Activated CD4-positive, alpha-beta T cell treated with anti-CD3 and anti-CD28 coated beads for 4 hours (primary cell): ENCODE data around the gene TAL1.

Source experiments
- DNase-seq, 2 donors: peaks; one replicate each; pipeline ENCODE4 v3.0.0-alpha.2; 2020

Gene TAL1

DNA sequence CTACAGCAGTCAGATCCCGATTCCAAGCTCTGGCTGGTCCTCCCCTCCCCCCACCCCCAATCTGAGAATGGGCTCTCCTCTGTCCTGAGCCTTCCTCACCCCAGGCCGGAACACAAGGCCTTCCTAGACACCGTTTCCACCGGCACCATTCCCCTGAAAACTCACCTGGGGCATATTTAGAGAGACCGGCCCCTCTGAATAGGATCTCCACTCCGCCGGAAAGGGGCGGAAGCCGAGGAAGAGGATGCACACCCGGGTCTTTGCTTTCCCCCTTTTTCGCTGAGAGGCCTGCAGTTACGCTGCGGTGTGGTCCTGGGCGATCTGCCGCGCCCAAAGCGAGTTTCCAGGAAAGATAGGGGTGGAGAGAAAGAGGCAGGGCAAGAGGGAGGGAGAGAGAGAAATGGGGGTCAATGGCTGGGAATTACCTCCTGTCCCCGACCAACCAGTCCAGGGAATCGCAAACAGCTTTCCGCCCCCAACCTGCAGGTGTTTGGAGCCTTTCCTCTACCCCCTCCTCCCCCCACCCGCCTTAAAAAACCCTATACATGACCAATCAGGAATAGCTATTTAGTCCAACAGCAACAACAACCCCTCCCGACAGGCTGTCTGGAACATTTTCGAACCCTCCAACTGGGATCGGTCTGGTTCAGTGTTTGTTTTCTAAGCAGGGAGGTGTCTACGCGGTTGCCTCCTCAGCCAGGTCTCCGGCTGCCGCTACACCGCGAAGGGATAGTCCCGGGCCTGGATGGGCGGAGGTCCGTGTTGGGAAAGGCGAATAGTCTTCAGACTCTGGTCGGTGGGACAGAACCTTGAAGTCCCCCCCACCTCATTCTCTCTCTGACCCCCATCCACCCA is 2.8 kb downstream of the TAL1 start:
- DNase-seq = no peak

DNA sequence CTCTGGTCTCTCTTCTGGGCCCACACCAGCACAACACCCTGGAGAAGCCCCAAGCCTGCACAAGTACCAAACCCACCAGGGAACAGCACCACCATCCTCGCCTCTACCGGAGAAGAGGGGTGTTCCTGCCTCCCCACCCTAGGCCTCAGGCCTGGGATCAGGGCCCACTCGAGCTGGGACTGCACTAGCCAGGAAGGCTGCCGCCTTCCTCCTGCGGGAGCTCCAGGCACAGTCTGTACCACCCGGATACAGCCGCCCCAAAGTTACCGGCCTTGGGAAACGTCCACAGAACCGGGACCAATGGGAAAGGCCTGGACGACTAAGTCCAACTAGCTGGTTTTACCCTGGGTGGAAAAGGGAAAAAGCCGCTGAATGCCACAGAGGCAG is 3.4 kb downstream of the TAL1 start:
- DNase-seq = no peak

DNA sequence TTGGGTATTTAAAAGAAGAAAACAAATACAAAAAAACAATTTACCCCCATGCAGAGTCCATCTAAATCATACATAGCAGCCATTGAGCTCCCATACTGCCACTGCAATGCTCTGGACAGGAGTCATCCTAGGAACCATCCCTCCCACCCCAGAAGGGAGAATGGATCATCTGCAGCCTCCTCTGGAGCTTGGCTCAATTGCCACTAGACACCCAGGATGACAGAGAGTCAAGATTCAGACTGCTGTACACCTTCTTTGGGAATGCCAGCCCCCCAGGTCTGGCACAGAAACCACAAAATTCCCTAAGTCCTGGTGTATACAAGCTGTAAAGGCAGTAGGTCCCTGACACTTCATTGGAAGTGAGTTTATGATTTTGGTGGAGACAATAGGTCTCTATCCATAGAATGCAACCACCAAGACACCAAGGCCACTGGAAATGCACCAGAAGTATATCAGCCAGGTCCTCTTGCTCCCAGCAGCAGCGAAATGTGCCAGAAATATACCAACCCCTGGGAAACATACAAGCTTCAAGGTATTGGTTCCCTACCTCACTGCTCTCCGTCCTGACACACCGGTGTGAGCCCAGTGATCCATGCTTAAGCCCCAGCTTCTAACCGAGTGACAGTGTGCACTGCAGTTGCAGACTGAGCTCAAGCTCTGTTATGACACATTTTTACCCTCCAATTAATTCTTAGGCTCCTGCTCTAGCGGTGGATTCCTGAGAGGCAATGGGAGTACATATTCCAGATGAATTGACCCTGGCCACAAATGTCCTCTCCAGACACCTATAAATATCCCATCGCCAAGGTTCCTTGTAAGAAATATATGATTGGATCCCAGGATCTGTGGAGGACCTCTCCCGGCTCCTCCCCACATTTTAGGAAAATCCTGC is 4.4 kb downstream of the TAL1 start:
- DNase-seq = no peak

DNA sequence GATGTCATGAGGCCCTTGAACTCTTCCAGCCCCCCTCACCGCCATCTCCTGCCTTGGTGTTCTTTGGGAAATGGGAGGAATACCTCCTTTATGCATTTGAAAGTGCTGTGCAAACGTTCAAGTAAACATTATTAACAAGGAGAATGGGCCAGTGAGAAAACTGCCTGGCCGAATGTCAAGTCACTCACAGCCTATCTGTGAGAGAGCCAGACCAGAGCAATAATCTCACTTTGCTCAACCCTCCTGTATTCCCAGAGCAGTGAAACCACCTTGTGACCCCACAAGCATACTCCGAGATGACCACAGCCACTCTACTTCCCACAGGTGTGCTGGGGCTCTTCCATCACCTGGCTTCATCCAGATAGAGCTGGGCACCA is 5.2 kb downstream of the TAL1 start:
- no peak for DNase-seq

DNA sequence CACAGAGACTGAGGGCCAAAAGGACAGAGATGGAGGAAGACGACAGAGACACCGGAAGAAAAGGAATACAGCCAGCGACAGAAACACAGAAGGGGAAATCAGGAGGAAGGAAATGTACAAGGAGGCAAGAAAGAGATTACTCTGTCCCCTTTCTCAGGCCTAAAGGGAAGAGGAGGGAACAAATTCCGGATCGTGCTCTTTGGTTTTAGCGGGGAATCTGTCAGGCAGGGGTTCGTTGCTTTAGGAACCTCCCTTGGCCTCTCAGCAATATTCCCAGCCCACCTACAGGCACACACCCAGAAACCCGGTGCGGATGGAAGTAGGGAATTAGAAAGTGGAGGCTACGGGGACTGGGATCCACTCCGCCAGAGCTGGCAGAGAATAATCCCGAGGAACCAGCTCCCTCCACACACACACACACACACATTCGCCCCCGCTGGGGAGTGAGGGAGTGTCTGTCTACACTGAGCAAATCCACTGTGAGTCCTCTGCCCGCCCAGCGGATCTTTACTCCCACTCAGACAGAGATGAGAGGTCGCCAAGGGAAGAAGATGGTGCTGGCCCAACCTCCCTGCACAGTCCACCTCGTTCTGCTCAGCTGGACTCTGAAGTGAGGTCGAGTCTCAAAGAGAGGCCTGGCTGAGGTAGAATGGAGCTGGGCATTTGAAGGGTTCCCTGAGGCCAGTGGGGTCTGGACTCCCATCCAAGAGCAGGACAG is 5.7 kb downstream of the TAL1 start:
- DNase-seq = no peak

GRCh38 chr1:47225430-47226100 is 6.5 kb downstream of the TAL1 start:
- DNase-seq = no peak

DNA sequence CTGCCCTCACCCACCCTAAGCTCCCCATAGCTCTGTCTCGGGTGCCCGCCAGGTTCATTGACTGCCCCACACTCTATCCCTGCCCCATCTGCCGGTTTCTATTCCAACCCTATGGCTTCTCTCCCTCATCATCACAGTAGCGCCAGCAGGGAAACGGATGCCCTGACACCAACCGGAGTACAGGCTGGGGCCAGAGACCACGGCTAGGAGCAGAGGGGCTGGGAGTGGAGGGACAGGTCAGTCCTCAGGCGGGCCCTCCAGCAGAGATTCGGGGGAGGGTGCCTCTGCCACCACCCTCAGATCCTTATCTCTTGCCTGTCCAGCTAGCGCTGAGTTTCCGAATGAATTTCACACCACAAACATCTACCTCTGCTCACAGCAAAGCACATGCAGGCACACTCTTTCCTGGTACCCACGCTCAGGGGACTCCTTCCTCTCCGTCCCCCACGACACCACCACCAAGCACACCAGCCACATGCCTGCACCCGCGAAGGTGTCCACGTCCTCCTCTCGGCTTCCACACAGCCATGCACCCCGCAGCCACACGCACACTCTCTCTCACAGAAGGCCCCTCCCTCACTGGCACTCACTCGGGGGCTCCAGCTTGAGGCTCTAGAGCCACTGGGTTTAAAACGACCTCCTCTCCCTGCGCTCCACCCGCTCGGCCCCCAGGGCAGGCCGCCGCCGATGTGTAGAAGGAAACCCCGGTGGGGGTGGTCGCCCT is 7.2 kb downstream of the TAL1 start:
- DNase-seq = no peak

GRCh38 chr1:47223921-47224675 is 7.9 kb downstream of the TAL1 start:
- no peak for DNase-seq

DNA sequence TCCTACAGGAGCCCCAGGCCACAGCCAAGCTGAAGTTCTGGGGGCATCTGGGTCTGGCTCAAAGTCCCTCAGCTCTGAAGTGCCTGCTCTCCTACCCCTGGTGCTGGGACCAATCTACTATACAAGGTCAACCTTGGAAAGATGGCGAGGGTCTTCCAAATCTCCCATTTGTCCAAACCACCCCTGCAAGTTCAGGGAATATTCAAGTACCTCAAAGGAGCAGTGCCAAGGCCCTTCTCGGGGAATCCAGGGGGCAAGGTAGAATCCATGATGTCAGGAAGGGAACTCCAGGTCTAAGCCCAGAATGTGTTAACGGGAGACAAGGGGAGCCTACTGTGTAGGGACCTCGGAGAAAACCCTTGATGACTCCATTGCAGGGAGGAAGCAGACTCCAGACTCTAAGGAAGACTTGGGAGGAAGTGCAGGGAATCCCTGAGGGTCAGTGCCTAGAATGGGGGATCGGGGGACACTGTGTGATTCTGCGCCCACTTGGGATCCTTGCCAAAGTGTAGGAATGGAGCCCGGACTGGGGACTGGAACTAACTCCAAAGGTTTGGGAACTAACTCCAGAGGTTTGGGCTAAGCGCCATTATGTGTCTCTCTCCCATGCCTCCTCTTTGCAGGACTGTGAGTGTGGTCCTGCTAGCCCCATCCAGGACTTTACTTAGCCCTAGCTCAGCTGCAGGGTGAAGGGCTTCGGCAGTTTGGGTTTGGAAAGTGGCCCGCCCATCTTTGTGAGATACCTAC is 8.7 kb downstream of the TAL1 start:
- no peak for DNase-seq

GRCh38 chr1:47222476-47222875 is 9.5 kb downstream of the TAL1 start:
- no peak for DNase-seq

- DNase-seq = no peak
These were observed 12.3 kb downstream of the TAL1 start for GRCh38 chr1:47219590-47220220.

DNA sequence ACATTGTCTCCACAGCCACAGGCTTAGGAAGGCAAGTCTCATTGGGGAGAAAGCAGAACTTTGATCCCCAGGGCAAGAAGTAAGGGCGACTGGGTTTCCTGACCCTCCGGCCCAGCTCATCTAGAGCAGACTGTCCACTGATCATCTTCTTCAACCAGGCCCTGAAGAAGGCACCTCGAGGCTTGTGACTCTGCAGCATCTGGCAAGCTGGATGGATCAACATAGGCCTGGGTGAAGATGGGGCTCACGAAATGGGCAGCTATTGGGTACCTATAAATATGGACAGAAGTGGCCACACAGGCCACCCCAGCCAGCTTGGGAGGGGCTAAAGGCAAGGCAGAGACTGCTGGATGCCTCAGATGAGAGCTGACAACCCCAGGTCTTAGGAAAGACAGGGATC is 13.0 kb downstream of the TAL1 start:
- no peak for DNase-seq

DNA sequence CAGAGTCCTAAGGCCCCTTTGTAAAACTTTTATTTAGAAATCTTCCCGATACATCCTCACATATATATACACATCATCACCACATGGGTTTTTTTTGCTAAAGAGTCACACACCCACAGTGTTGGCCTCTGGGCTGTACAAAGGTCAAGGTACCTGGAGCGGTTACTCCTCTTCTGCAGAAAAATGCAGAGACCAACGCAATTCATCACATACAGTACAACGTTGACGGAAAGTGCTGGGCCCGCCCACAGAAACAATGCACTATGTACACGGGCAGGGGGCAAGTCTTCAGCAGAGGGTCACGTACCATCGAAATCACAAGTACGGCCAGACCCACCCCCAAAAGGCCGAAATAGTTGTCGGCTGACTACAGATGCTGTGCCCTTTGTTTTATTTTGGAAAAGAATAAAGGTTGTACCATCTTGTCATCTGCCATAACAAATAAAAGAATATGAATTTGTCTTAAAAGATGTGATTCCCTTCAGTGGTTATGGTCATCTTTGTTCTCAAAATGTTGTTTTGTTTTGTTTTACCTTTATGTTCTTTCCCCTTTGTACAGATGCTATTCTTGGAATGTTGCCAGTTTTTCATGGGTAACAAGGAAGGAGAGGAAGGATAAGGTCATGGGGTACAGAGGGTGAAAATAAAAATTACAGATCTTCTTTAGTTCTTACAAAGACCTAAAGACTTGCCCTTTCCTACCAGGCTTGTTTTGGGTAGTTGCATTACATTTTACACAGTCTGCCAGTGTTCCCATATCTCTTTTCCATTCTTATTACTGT is 15.6 kb downstream of the TAL1 start:
- no peak for DNase-seq

- DNase-seq = no peak
These were observed 16.3 kb downstream of the TAL1 start for GRCh38 chr1:47215713-47216112.

GRCh38 chr1:47214549-47214948 is 17.5 kb downstream of the TAL1 start:
- no peak for DNase-seq

DNA sequence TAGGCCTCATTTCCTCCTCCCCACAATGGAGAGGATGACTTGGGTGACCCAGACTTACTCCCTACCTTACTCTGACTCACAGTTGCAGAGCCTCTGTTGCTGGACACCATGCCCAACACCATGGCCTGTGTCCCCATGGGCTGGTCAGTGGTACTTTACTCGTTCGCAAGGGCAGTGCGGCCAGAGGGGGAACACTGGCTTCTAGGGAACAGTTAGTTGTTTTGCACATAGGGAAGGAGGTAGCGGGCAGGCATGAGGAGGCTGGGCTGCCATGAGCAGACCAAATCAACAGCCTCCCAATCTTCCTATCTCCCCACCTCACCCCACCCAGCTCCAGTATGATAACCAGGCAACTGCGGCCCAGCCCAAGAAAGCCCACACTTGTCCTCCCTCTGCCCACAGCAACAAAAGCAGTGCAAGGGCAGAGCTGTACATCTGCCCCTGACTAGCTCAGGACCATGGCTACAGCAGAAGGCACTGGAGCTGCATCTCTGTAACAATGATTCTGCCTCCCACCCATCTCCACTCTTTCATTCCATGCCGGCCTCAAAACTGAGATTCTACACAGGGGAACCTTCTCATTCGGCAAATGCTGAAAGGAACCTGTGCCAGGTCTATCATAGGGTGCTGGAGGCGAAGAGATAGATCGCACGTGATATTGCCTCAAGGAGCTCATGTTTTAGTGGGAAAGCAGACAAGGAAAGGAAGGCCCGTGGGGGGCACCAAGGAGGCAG is 18.6 kb downstream of the TAL1 start:
- no peak for DNase-seq

- no peak for DNase-seq
These were observed 19.3 kb downstream of the TAL1 start for GRCh38 chr1:47212636-47213229.

DNA sequence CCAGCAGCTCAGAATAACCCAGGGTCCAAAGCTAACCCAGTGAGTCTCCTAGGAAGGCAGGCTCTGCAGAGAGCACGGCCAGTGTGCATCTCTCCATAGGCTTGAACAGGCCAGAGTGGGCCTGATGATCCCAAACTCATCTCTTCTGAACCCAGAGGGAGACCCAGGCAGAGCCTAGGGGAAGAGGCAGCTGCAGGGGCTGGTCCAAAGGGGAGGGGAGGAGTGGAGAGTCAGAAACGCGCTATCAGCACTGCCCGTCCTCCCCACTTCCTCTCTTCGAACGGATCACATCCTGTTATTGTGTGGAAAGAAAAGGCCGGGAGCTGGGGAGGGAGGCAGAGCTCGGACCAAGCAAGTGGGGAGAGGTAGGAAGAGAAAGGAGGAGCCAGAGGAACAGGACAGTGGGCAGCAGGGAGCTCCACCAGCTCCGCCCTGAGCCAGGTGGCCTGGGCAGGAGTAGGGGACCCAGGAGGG is 20.2 kb downstream of the TAL1 start:
- DNase-seq = no peak
